Neural progenitor cell (in vitro differentiated cells): ENCODE measurements around the gene PTPN5. TPM values are rescaled to one million over a fixed set of nuclear protein-coding genes. Genes with fewer than 3 reads are reported as not detected.

Source experiments
- DNase-seq: peaks from one replicate; pipeline ENCODE4 v3.0.0-alpha.2; 2016; ENCODE audit warnings: low spot score
- H2AFZ ChIP-seq: fragments of 200-600 bp; sonication (generic); replicated peaks from 2 replicates; pipeline ENCODE4 v1.6.1; 2016; ENCODE audit warnings: antibody characterized with exemption
- H3F3A ChIP-seq: fragments of 200-600 bp; sonication (generic); 2 replicates; pipeline ENCODE4 v1.6.1; 2016; ENCODE audit warnings: antibody characterized with exemption, low read depth
- H3K27ac ChIP-seq: fragments of 200-600 bp; sonication (generic); 2 replicates; pipeline ENCODE4 v1.5.1; 2016; ENCODE audit warnings: mild to moderate bottlenecking
- H3K27me3 ChIP-seq: fragments of 200-600 bp; sonication (generic); 2 replicates; pipeline ENCODE4 v1.6.1; 2016; ENCODE audit warnings: mild to moderate bottlenecking, moderate library complexity
- H3K36me3 ChIP-seq: fragments of 200-600 bp; sonication (generic); 2 replicates; pipeline ENCODE4 v1.5.1; 2016
- H3K4me1 ChIP-seq: fragments of 200-600 bp; sonication (generic); 2 replicates; pipeline ENCODE4 v1.6.1; 2016; ENCODE audit warnings: mixed run types
- H3K4me2 ChIP-seq: fragments of 200-600 bp; sonication (generic); 2 replicates; pipeline ENCODE4 v1.6.1; 2016
- H3K4me3 ChIP-seq: fragments of 200-600 bp; sonication (generic); 2 replicates; pipeline ENCODE4 v1.5.1; 2016
- H3K79me2 ChIP-seq: fragments of 200-600 bp; sonication (generic); 2 replicates; pipeline ENCODE4 v1.6.1; 2016; ENCODE audit warnings: low read depth
- H3K9ac ChIP-seq: fragments of 200-600 bp; sonication (generic); 2 replicates; pipeline ENCODE4 v1.6.1; 2016
- H3K9me3 ChIP-seq: fragments of 200-600 bp; sonication (generic); 2 replicates; pipeline ENCODE4 v1.5.1; 2016; ENCODE audit warnings: low read depth
- H4K20me1 ChIP-seq: fragments of 200-600 bp; sonication (generic); 2 replicates; pipeline ENCODE4 v1.6.1; 2016; ENCODE audit warnings: low read depth
- H3K27ac Mint-ChIP-seq: 3 replicates; pipeline ENCODE4 v1.8.0; 2021; ENCODE audit warnings: mixed read lengths
- H3K27me3 Mint-ChIP-seq: 2 replicates; pipeline ENCODE4 v1.8.0; 2022; ENCODE audit warnings: low read depth, mild to moderate bottlenecking, inconsistent platforms, moderate library complexity, mixed read lengths; ENCODE audit not compliant: insufficient read depth
- H3K36me3 Mint-ChIP-seq: 3 replicates; pipeline ENCODE4 v1.8.0; 2021; ENCODE audit warnings: mixed read lengths
- H3K4me1 Mint-ChIP-seq: 3 replicates; pipeline ENCODE4 v1.8.0; 2021; ENCODE audit warnings: mixed read lengths
- H3K4me3 Mint-ChIP-seq: 3 replicates; pipeline ENCODE4 v1.8.0; 2021; ENCODE audit warnings: mild to moderate bottlenecking, moderate library complexity, mixed read lengths
- H3K9me3 Mint-ChIP-seq: 3 replicates; pipeline ENCODE4 v1.8.0; 2020; ENCODE audit warnings: mixed read lengths
- CTCF ChIP-seq: fragments of 200-600 bp; sonication (generic); IDR thresholded peaks from 2 replicates; pipeline ENCODE4 v1.5.1; 2017; ENCODE audit warnings: antibody characterized with exemption, mild to moderate bottlenecking
- EZH2 ChIP-seq: fragments of 200-600 bp; sonication (generic); IDR thresholded peaks from 2 replicates; pipeline ENCODE4 v1.6.1; 2017; ENCODE audit warnings: antibody characterized with exemption, mild to moderate bottlenecking, moderate library complexity
- EZH2phosphoT487 ChIP-seq: fragments of 200-600 bp; sonication (generic); IDR thresholded peaks from 2 replicates; pipeline ENCODE4 v1.6.1; 2017; ENCODE audit warnings: antibody characterized with exemption
- total RNA-seq: library from RNA; depleted of rRNA; stranded (reverse); fragments of >200 nt; gene quantifications from 2 replicates; pipeline ENCODE4 v1.2.3, GENCODE V29; 2015; ENCODE audit warnings: low replicate concordance

PTPN5 gene
- total RNA-seq, 1 donor from 2014 or later: 8.5 TPM

- H2AFZ ChIP-seq: no peak overlapping the region
- TF ChIP-seq EZH2phosphoT487 (no peak), CTCF (no peak), EZH2 (no peak)
- H3K36me3 ChIP-seq: no peaks in the 10 kb centered on the region
- Mint-ChIP-seq H3K36me3 (no peaks in the 10 kb centered on the region), H3K9me3 (no peaks in the 10 kb centered on the region), H3K27ac (no peak overlapping the region), H3K4me3 (no peak overlapping the region), H3K27me3 (peaks cover 7% of the 10 kb centered on the region), H3K4me1 (no peaks in the 10 kb centered on the region)
- peaks cover 10% of the 10 kb centered on the region for H3K4me1 ChIP-seq
- H4K20me1 ChIP-seq: peaks cover 3% of the 10 kb centered on the region
- no peaks in the 10 kb centered on the region for H3K79me2 ChIP-seq
- no peaks in the 10 kb centered on the region for H3K27me3 ChIP-seq
- no peaks in the 10 kb centered on the region for H3F3A ChIP-seq
- no peak for DNase-seq
- no peak overlapping the region for H3K9ac ChIP-seq
- H3K4me2 ChIP-seq: peak overlapping the region; percentile 18
- no peak overlapping the region for H3K27ac ChIP-seq
- H3K9me3 ChIP-seq: no peaks in the 10 kb centered on the region
- no peak overlapping the region for H3K4me3 ChIP-seq
These were observed 11.3 kb downstream of the PTPN5 start for GRCh38 chr11:18780329-18780728.

GRCh38 chr11:18778468-18778867 is 13.1 kb downstream of the PTPN5 start:
- no peak overlapping the region for H2AFZ ChIP-seq
- H3K27ac ChIP-seq: no peak overlapping the region
- no peak for DNase-seq
- H4K20me1 ChIP-seq: peaks cover 3% of the 10 kb centered on the region
- Mint-ChIP-seq H3K27me3 (peaks cover 11% of the 10 kb centered on the region), H3K9me3 (no peaks in the 10 kb centered on the region), H3K4me1 (no peaks in the 10 kb centered on the region), H3K27ac (no peak overlapping the region), H3K4me3 (no peak overlapping the region), H3K36me3 (no peaks in the 10 kb centered on the region)
- H3K9me3 ChIP-seq: no peaks in the 10 kb centered on the region
- TF ChIP-seq EZH2phosphoT487 (no peak), EZH2 (no peak), CTCF (no peak)
- no peak overlapping the region for H3K4me3 ChIP-seq
- H3F3A ChIP-seq: no peaks in the 10 kb centered on the region
- H3K36me3 ChIP-seq: no peaks in the 10 kb centered on the region
- H3K4me1 ChIP-seq: peaks cover 10% of the 10 kb centered on the region
- H3K4me2 ChIP-seq: no peak overlapping the region
- H3K79me2 ChIP-seq: no peaks in the 10 kb centered on the region
- no peak overlapping the region for H3K9ac ChIP-seq
- H3K27me3 ChIP-seq: no peaks in the 10 kb centered on the region

- H3K27ac Mint-ChIP-seq: no peak overlapping the region
- Histone ChIP-seq H3K4me2 (no peak overlapping the region), H3K27ac (no peak overlapping the region), H3K9me3 (no peaks in the 10 kb centered on the region), H3K79me2 (no peaks in the 10 kb centered on the region), H2AFZ (no peak overlapping the region), H3K4me3 (no peak overlapping the region), H3K27me3 (no peaks in the 10 kb centered on the region), H3K36me3 (no peaks in the 10 kb centered on the region), H3F3A (no peaks in the 10 kb centered on the region), H3K4me1 (peaks cover 10% of the 10 kb centered on the region), H4K20me1 (peaks cover 3% of the 10 kb centered on the region), H3K9ac (no peak overlapping the region)
- H3K4me3 Mint-ChIP-seq: no peak overlapping the region
- peaks cover 14% of the 10 kb centered on the region for H3K27me3 Mint-ChIP-seq
- no peaks in the 10 kb centered on the region for H3K9me3 Mint-ChIP-seq
- no peaks in the 10 kb centered on the region for H3K36me3 Mint-ChIP-seq
- DNase-seq: no peak
- no peaks in the 10 kb centered on the region for H3K4me1 Mint-ChIP-seq
- no peak for TF ChIP-seq EZH2
- TF ChIP-seq EZH2phosphoT487: no peak
- TF ChIP-seq CTCF: no peak
These were observed 15.3 kb downstream of the PTPN5 start for GRCh38 chr11:18776324-18776723.
